Retina (tissue), 1 donor: ENCODE results near the gene MACROD1.

Source experiments
- DNase-seq: peaks from one replicate; pipeline ENCODE4 v3.0.0-alpha.2; 2016

MACROD1 gene

DNA sequence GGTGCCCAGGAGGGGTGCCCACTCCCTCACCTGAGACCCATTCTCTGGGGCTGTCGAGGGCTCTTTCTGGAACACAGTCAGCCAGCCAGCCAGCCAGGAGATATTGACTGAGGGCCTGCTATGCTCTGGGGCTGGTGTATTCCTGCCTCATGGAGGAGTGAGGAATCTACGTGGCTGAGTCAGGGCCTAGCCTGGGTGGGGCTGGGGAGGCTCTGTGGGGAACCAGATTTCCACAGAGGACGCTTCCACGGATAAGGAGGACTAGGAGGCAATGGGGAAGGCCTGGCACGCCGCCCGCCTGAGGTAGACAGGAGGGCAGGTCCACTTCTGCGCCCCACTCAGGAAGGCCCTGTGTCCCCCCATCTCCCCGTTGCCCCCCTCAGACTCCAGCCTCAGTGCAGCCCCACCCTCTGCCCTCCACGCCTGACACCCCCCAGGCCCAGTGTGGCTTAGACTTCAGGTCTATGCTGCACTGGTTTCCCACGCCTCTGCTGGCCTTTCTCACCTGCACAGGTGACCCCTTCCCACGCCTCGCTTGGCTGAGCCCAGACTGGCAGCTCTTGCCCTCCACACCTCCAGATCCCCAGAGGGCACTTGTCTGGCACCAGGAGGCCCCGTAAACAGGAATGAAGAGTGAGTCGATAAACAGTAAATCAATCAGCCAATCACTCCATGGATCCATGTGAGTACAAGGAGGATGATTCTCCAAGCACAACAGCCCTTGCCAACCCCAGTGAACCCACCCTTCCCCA lies 37.5 kb downstream of the MACROD1 start:
- no peak for DNase-seq

- no peak for DNase-seq
Observed at GRCh38 chr11:64127267-64128072, 38.4 kb downstream of the MACROD1 start.

- no peak for DNase-seq
Observed at GRCh38 chr11:64126796-64127195, 39.1 kb downstream of the MACROD1 start.

DNA sequence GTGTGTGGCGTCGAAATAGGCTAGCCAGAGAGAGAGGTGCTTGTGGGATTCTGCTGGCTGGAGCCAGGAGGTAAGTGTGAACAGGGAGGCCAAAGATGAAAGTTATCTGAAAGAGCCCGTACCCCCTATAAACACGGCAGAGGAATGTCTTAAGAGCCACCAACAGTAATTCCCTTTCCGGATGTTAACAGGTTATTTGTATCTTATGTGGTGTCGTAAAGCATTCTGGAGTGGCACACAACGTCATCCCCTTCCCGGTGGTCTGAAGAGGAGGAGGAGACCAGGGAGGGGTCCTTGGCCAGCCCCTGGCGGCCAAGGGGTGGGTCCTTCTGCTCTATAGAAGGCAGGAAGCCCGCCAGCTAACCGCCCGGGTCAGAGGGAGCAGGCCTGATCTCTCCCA lies 39.5 kb downstream of the MACROD1 start:
- no peak for DNase-seq

DNA sequence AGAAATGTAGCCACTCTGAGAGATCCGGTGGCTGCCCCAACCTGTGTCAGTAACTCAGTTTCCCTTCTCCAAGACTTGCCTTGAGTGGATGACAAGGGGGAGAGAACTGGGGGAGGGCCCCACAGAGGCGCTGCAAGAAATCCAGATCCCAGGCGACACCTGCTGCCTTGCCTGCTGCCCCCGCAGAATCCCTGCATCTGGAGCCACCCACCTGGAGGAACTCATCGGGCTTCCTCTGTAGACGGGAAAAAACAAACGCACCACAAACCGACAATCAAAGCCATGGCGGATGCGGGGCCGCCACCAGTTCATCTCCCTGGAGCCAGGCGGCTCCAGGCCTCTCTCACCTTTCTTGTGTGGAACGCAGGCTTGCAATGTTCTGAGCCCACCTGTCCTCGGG lies 40.2 kb downstream of the MACROD1 start:
- DNase-seq, result no peak

- DNase-seq, result no peak
Observed at GRCh38 chr11:64124147-64124546, 41.8 kb downstream of the MACROD1 start.

DNA sequence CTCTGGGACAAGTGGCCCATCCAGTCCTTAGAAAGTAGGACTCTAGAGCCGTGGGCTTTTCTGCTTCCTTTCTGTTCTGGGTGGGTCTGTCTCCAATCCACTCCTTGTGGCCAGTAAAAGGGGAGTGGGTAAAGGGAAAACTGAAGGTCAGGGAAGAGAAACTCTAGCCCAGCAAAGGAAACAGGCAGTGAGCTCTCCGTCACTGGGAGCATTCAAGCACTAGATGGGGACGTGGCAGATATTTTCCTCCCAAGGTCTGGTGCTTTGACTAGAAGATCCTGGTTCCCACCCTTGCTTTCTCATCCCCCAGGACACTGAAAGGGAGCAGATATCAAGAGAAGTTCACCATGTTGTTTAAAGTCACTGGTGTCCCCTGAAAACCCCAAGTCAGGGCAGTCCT lies 42.2 kb downstream of the MACROD1 start:
- DNase-seq, result no peak

GRCh38 chr11:64122411-64123410 lies 43.2 kb downstream of the MACROD1 start:
- no peak for DNase-seq

DNA sequence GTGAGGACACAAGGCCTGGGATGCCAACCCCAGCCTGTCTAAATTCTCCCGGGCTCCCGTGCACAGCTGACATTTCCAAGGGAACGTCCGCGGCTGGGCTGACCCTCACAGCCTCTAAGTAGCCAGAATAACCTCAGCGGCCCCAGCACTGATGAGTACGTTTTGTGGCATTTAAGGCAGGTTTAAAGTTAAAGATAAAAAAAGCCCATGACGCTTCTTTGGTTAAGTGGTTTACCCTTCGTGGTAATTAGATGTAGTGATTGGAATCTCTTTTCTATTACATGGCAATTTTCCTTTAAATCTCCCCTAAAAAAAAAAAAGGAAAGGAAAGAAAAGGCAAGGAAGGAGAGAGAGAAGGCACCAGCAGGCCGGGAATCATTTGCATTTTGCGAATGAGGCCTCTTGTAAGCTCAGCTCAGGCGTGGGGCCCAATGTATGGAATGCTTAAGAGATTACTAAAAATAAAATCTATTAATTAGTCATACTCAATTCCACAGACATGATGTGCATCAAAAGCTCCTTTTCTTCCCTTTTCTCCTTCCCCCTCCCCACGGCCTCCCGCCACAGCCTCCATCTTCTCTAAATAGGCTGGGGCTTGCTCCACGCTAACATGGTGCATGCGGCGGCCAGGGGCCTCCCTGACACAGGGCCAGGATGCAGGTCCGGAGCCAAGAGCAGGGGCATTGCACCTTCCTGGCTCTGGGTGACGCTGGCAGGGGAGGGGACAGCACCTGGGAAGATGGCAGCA lies 44.1 kb downstream of the MACROD1 start:
- no peak for DNase-seq

- DNase-seq, result no peak
Observed at GRCh38 chr11:64120951-64121569, 44.9 kb downstream of the MACROD1 start.

DNA sequence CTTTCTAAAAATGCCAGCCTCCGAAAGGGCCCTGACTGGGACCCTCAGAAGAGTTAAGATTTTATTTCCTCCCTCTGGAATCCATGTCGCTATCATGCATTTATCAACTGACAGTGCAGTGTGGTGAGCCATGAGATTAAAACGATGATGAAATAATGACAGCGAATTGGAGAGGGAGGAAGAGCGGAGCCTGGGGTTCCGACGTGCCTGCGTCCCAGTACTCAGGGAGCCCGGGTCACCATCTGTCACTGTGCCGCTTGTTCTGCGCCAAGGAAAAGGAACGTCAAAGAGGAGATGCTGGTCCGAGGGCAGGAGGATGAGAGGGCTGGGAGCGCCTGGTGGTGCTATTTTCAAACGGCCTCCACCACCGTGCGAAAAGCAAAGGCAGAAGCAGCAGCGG lies 46.2 kb downstream of the MACROD1 start:
- DNase-seq, result no peak

- DNase-seq, result no peak
Observed at GRCh38 chr11:64118876-64119665, 46.8 kb downstream of the MACROD1 start.

DNA sequence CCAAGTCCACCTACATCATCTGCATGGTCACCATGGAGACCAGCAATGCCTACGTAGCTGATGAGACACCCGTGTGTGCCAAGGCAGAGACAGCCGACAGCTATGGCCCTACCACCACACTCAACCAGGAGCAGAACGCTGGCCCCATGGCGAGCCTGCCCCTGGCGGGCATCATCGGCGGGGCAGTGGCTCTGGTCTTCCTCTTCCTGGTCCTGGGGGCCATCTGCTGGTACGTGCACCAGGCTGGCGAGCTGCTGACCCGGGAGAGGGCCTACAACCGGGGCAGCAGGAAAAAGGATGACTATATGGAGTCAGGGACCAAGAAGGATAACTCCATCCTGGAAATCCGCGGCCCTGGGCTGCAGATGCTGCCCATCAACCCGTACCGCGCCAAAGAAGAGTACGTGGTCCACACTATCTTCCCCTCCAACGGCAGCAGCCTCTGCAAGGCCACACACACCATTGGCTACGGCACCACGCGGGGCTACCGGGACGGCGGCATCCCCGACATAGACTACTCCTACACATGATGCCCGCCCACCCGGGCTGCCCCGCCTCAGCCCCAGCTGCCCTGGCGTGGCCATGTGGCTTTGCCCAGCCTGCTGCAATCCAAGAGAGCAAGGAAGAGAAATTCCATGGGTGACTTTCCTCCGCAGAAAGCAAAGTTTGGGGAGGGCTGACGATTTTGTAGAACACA lies 48.0 kb downstream of the MACROD1 start:
- no peak for DNase-seq

DNA sequence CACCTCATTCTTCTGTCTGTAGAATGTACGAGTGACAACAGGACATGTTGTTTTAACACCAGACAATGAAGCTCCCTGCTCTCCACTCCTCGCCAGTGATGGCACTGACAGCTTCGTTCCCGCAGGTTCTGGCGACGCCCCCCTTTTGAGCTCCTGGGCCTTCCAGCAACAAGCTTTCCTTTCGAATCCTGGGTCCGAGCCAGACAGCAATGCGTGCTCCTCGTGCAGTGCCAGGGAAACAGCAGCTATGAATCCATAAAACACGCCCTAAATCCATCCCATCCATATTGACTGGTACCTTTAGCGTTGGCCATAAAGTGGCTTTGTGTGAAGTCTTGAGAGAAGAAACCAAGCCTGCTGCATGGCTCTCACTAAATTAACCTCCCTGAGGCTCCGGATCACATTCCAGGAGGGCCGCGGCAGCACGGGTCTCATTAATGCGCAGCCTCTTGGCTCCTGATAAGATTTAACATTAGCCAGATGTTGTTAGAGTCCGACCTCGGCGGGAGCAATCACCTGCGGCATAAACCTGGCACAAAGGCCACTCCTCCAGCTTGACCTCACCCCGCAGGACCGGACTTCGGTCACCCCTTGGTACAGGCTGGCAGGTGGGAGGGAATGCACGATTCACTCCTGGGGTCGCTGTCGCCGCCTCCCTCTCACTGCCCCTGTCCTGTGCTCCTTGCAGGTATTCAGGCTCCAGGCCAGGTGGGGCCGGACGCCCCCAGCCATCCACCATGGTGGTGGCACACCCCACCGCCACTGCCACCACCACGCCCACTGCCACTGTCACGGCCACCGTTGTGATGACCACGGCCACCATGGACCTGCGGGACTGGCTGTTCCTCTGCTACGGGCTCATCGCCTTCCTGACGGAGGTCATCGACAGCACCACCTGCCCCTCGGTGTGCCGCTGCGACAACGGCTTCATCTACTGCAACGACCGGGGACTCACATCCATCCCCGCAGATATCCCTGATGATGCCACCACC lies 50.1 kb downstream of the MACROD1 start:
- no peak for DNase-seq

- no peak for DNase-seq
Observed at GRCh38 chr11:64114231-64114630, 51.7 kb downstream of the MACROD1 start.

GRCh38 chr11:64113462-64113780 lies 52.5 kb downstream of the MACROD1 start:
- DNase-seq, result no peak

DNA sequence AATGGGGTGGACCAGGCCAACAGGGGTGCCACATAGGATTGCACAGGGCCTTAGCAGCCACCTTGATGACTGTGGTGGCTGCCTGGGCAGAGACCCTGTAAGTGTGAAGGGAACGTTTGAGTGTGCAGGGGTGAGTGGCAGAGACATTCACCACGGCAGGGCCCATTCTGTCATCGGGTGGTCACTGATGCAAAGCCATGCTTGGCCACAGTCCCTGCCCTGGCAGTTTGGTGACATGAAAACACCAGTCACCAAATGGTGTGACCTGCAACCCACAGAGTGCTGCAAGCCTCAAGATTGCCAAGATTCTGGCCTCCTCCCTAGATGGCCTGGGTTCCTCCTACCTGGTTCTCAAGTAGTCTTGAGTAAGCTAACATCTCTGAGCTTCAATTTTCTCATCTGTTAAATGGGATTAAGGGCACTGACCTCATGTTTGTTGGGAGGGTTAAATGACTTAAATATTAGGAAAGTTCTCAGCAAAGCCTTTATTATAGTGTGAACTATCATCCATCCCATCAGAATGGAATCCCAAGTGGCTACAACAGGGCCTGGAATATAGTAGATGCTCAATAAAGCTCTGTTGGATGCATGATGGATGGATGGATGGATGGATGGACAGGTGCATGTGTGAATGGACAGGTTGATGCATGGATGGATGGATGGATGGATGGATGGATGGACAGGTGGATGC lies 53.0 kb downstream of the MACROD1 start:
- DNase-seq, result no peak
